Cardiac fibroblast (primary cell): ENCODE results near the gene LGMN.
A peak's percentile ranks its signal among the peaks of the same experiment; 100 is the strongest.
"Not testable (repeated sequence)": the region's sequence is repeated elsewhere in the genome, so short reads cannot be mapped to it uniquely, and the experiment has no call there.

ENCODE experiments used
- DNase-seq, 2 donors: peaks; one replicate each; pipeline versions ENCODE4 v3.0.0 to v3.0.0-alpha.2; 2010; ENCODE audit warnings: low read depth in 2 of 2
- H3K4me3 ChIP-seq, 2 donors: replicated peaks in 1 of 2; 1 replicate in 1 of 2; 2 replicates in 1 of 2; pipeline ENCODE4 v1.5.1; 2011; ENCODE audit warnings: low read depth in 2 of 2, low read length in 2 of 2, mild to moderate bottlenecking in 2 of 2, moderate library complexity in 1 of 2
- CTCF ChIP-seq: IDR thresholded peaks from one replicate; pipeline ENCODE4 v1.5.1; 2011; ENCODE audit warnings: low read depth, mild to moderate bottlenecking, low read length, inconsistent platforms

The LGMN gene

GRCh38 chr14:92683041-92683440, 65.4 kb downstream of the LGMN start:
- H3K4me3 ChIP-seq, result no peak overlapping the region
- no peak for DNase-seq
- no peak for TF ChIP-seq CTCF

- H3K4me3 ChIP-seq, result no peak overlapping the region
- DNase-seq, result peak; percentile 77 to 83
- TF ChIP-seq CTCF, result peak; percentile 97
These were observed 67.4 kb downstream of the LGMN start for GRCh38 chr14:92680781-92681650.

GRCh38 chr14:92680330-92680729, 68.1 kb downstream of the LGMN start:
- H3K4me3 ChIP-seq, DNase-seq: not testable (repeated sequence)

GRCh38 chr14:92679246-92679645, 69.2 kb downstream of the LGMN start:
- no peak for TF ChIP-seq CTCF
- no peak overlapping the region for H3K4me3 ChIP-seq

GRCh38 chr14:92678766-92679165, 69.7 kb downstream of the LGMN start:
- DNase-seq, result no peak
- no peak for TF ChIP-seq CTCF
- no peak overlapping the region for H3K4me3 ChIP-seq

More at GRCh38 chr14:92679246-92679645, 69.2 kb downstream of the LGMN start:
- no peak for DNase-seq

- no peak for TF ChIP-seq CTCF
- H3K4me3 ChIP-seq, result no peak overlapping the region
- no peak for DNase-seq
These were observed 70.5 kb downstream of the LGMN start for GRCh38 chr14:92677955-92678354.

GRCh38 chr14:92677087-92677668, 71.2 kb downstream of the LGMN start:
- DNase-seq, result no peak
- no peak overlapping the region for H3K4me3 ChIP-seq
- TF ChIP-seq CTCF, result no peak
